GM12864 (cell line): ENCODE measurements around the gene L2HGDH.

Experiments
- DNase-seq: peaks from one replicate; pipeline ENCODE4 v3.0.0-alpha.2; 2011; ENCODE audit warnings: low read depth
- H3K4me3 ChIP-seq: 2 replicates; pipeline ENCODE4 v1.5.1; 2011; ENCODE audit warnings: mild to moderate bottlenecking, low read depth, low read length, control low read depth
- CTCF ChIP-seq: IDR thresholded peaks from 2 replicates; pipeline ENCODE4 v1.5.1; 2011; ENCODE audit warnings: low read depth, mild to moderate bottlenecking, moderate library complexity, low read length, control low read depth, inconsistent platforms; ENCODE audit errors: missing control alignments

Gene L2HGDH

GRCh38 chr14:50345846-50346422, 33.9 kb upstream of the L2HGDH start:
- no peak for TF ChIP-seq CTCF
- H3K4me3 ChIP-seq = no peak overlapping the region
- no peak for DNase-seq

GRCh38 chr14:50344876-50345563, 33.0 kb upstream of the L2HGDH start:
- no peak for TF ChIP-seq CTCF
- no peak overlapping the region for H3K4me3 ChIP-seq
- no peak for DNase-seq

- no peak for DNase-seq
- H3K4me3 ChIP-seq = no peak overlapping the region
- TF ChIP-seq CTCF = no peak
Observed at GRCh38 chr14:50344116-50344775, 32.2 kb upstream of the L2HGDH start.

- DNase-seq = no peak
- TF ChIP-seq CTCF = no peak
- H3K4me3 ChIP-seq = no peak overlapping the region
Observed at GRCh38 chr14:50343434-50343833, 31.4 kb upstream of the L2HGDH start.

- no peak for TF ChIP-seq CTCF
- H3K4me3 ChIP-seq = no peak overlapping the region
- no peak for DNase-seq
Observed at GRCh38 chr14:50342221-50343078, 30.4 kb upstream of the L2HGDH start.

GRCh38 chr14:50340963-50341362, 28.9 kb upstream of the L2HGDH start:
- TF ChIP-seq CTCF = peak; percentile 25
- DNase-seq = no peak
- no peak overlapping the region for H3K4me3 ChIP-seq
